Endodermal cell (in vitro differentiated cells): ENCODE results near the gene CCDC9. TPM values are rescaled to one million over a fixed set of nuclear protein-coding genes. Genes with fewer than 3 reads are reported as not detected.
A peak's percentile ranks its signal among the peaks of the same experiment; 100 is the strongest.

Experiments
- DNase-seq: peaks from one replicate; pipeline ENCODE4 v3.0.0-alpha.2; 2017
- H3K27ac ChIP-seq: 2 replicates; pipeline ENCODE4 v1.5.1; 2013; ENCODE audit warnings: mild to moderate bottlenecking, low read depth, low read length, moderate library complexity
- H3K27me3 ChIP-seq: 2 replicates; pipeline ENCODE4 v1.6.1; 2013; ENCODE audit warnings: mild to moderate bottlenecking, low read length, moderate library complexity; ENCODE audit not compliant: insufficient read depth, control insufficient read depth, poor library complexity, severe bottlenecking
- H3K36me3 ChIP-seq: 2 replicates; pipeline ENCODE4 v1.7.0; 2013; ENCODE audit warnings: mild to moderate bottlenecking, low read length, moderate library complexity; ENCODE audit not compliant: control insufficient read depth, insufficient read depth
- H3K4me1 ChIP-seq: one replicate; pipeline ENCODE4 v1.7.0; 2013; ENCODE audit warnings: low read length; ENCODE audit not compliant: control insufficient read depth, insufficient read depth
- H3K4me3 ChIP-seq: 2 replicates; pipeline ENCODE4 v1.5.1; 2013; ENCODE audit warnings: mild to moderate bottlenecking, low read length, moderate library complexity
- H3K9ac ChIP-seq: 2 replicates; pipeline ENCODE4 v1.6.1; 2013; ENCODE audit warnings: mild to moderate bottlenecking, low read length, moderate library complexity; ENCODE audit not compliant: poor library complexity, severe bottlenecking; ENCODE audit errors: extremely low read depth
- H3K9me3 ChIP-seq: 2 replicates; pipeline ENCODE4 v1.6.1; 2013; ENCODE audit warnings: mild to moderate bottlenecking, low read length, moderate library complexity; ENCODE audit not compliant: control insufficient read depth
- H3K27ac Mint-ChIP-seq: 2 replicates; pipeline ENCODE4 v1.8.0; 2020; ENCODE audit warnings: mixed read lengths
- H3K27me3 Mint-ChIP-seq: 2 replicates; pipeline ENCODE4 v1.8.0; 2021; ENCODE audit warnings: mild to moderate bottlenecking, mixed read lengths; ENCODE audit not compliant: insufficient read depth
- H3K36me3 Mint-ChIP-seq: 2 replicates; pipeline ENCODE4 v1.8.0; 2020; ENCODE audit warnings: low read depth, mixed read lengths
- H3K4me1 Mint-ChIP-seq: 2 replicates; pipeline ENCODE4 v1.8.0; 2020; ENCODE audit warnings: mixed read lengths
- H3K4me3 Mint-ChIP-seq: 2 replicates; pipeline ENCODE4 v1.8.0; 2020; ENCODE audit warnings: mild to moderate bottlenecking, moderate library complexity, mixed read lengths
- H3K9me3 Mint-ChIP-seq: 2 replicates; pipeline ENCODE4 v1.8.0; 2020; ENCODE audit warnings: mild to moderate bottlenecking, mixed read lengths
- WGBS, 2 experiments: methylation state at CpG; one replicate each; pipeline versions ENCODE4 v1.1.5 to v1.1.7; 2013; ENCODE audit warnings: missing lambda C conversion rate in 2 of 2, mixed read lengths in 1 of 2; ENCODE audit not compliant: insufficient coverage in 1 of 2, insufficient read length in 1 of 2; 5-methylcytosine and 5-hydroxymethylcytosine counted together
- total RNA-seq, 2 donors: library from RNA; stranded (reverse); fragmentation: NEBNext Ultra II Directional in 1 of 2; extraction: Animal tissue kit (Norgen Biotek cat#: 25700) in 1 of 2; gene quantifications; 2 replicates in 1 of 2; 3 replicates in 1 of 2; pipeline ENCODE4 v1.2.1, GENCODE V29; 2021
- TF ChIP-seq, protein P1 (sequence below): fragments of 200-600 bp; sonication (generic); conservative IDR thresholded peaks from 2 replicates; pipeline ENCODE4 v1.5.0; 2021; ENCODE audit warnings: antibody characterized with exemption, mild to moderate bottlenecking

The CCDC9 gene
- total RNA-seq, 2 donors from 2014 or later, result 33.8 to 46.2 TPM

DNA sequence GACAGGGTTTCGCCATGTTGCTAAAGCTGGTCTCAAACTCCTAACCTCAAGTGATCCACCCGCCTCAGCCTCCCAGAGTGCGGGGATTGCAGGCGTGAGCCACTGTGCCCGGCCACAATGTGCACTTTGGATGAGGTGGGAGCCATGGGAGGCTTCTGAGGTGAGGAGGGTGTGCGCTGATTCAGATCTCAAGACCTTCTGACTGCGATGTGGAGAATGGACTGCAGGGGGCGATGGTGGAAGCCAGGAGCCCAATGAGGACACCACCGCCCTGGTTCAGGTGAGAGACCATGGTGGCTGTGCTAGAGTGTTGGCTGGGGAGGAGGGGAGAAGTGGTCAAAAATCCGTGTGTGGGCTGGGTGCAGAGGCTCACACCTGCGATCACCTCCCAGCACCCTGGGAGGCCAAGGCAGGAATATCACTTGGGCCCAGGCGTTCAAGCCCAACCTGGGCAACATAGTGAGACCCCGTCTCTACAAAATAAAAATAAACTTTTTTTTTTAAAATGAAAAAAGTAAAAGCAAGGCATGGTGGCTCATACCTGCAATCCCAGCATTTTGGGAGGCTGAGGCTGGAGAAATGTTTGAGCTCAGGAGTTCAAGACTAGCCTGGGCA, 24.0 kb downstream of the CCDC9 start:
- Histone ChIP-seq H3K9me3 (no peaks in the 10 kb centered on the region), H3K9ac (no peak overlapping the region), H3K4me3 (no peak overlapping the region), H3K4me1 (no peaks in the 10 kb centered on the region), H3K27me3 (no peaks in the 10 kb centered on the region), H3K27ac (no peak overlapping the region), H3K36me3 (peaks cover 2% of the 10 kb centered on the region)
- no peak overlapping the region for H3K4me3 Mint-ChIP-seq
- DNase-seq, result peak; percentile 93
- WGBS, 2 experiments, result 91% methylated on average over 4 to 12 of the region's 13 CpGs
- TF ChIP-seq, protein P1, sequence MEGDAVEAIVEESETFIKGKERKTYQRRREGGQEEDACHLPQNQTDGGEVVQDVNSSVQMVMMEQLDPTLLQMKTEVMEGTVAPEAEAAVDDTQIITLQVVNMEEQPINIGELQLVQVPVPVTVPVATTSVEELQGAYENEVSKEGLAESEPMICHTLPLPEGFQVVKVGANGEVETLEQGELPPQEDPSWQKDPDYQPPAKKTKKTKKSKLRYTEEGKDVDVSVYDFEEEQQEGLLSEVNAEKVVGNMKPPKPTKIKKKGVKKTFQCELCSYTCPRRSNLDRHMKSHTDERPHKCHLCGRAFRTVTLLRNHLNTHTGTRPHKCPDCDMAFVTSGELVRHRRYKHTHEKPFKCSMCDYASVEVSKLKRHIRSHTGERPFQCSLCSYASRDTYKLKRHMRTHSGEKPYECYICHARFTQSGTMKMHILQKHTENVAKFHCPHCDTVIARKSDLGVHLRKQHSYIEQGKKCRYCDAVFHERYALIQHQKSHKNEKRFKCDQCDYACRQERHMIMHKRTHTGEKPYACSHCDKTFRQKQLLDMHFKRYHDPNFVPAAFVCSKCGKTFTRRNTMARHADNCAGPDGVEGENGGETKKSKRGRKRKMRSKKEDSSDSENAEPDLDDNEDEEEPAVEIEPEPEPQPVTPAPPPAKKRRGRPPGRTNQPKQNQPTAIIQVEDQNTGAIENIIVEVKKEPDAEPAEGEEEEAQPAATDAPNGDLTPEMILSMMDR, result peak; percentile 77
- no peaks in the 10 kb centered on the region for H3K4me1 Mint-ChIP-seq
- peaks cover 5% of the 10 kb centered on the region for H3K36me3 Mint-ChIP-seq
- H3K27me3 Mint-ChIP-seq, result peaks cover 10% of the 10 kb centered on the region
- H3K27ac Mint-ChIP-seq, result no peak overlapping the region
- H3K9me3 Mint-ChIP-seq, result no peaks in the 10 kb centered on the region

GRCh38 chr19:47283405-47284059, 27.2 kb downstream of the CCDC9 start:
- Histone ChIP-seq H3K4me1 (no peaks in the 10 kb centered on the region), H3K4me3 (no peak overlapping the region), H3K27ac (no peak overlapping the region), H3K27me3 (no peaks in the 10 kb centered on the region), H3K36me3 (peaks cover 2% of the 10 kb centered on the region), H3K9me3 (peaks cover 5% of the 10 kb centered on the region), H3K9ac (no peak overlapping the region)
- H3K27me3 Mint-ChIP-seq, result no peaks in the 10 kb centered on the region
- WGBS, 2 experiments, result 92 to 96% methylated on average over 9 to 10 of the region's 10 CpGs
- H3K27ac Mint-ChIP-seq, result no peak overlapping the region
- TF ChIP-seq, protein P1, result no peak
- H3K4me1 Mint-ChIP-seq, result no peaks in the 10 kb centered on the region
- H3K9me3 Mint-ChIP-seq, result peaks cover under 1% of the 10 kb centered on the region
- H3K4me3 Mint-ChIP-seq, result no peak overlapping the region
- no peak for DNase-seq
- H3K36me3 Mint-ChIP-seq, result no peaks in the 10 kb centered on the region

GRCh38 chr19:47284324-47284899, 28.1 kb downstream of the CCDC9 start:
- DNase-seq, result peak; percentile 73
- Mint-ChIP-seq H3K4me1 (no peaks in the 10 kb centered on the region), H3K27me3 (no peaks in the 10 kb centered on the region), H3K4me3 (no peak overlapping the region), H3K36me3 (no peaks in the 10 kb centered on the region), H3K9me3 (peaks cover 3% of the 10 kb centered on the region), H3K27ac (no peak overlapping the region)
- whole genome bisulfite sequencing, 2 experiments, result 39 to 47% methylated on average over 5 to 6 of the region's 9 CpGs
- Histone ChIP-seq H3K9me3 (peaks cover 14% of the 10 kb centered on the region), H3K36me3 (peaks cover 2% of the 10 kb centered on the region), H3K9ac (no peak overlapping the region), H3K4me1 (no peaks in the 10 kb centered on the region), H3K27ac (no peak overlapping the region), H3K27me3 (no peaks in the 10 kb centered on the region), H3K4me3 (no peak overlapping the region)
- TF ChIP-seq, protein P1, result peak; percentile 86
